Erythroblast (primary cell): ENCODE results near the gene SLC22A16.

ENCODE experiments used
- GATA1 ChIP-seq: IDR thresholded peaks from 2 replicates; pipeline ENCODE4 v1.6.1; 2011; ENCODE audit warnings: low read depth, mild to moderate bottlenecking, control low read depth, low read length, moderate library complexity
- POLR2A ChIP-seq: IDR thresholded peaks from 2 replicates; pipeline ENCODE4 v1.6.1; 2011; ENCODE audit warnings: mild to moderate bottlenecking, low read length

DNA sequence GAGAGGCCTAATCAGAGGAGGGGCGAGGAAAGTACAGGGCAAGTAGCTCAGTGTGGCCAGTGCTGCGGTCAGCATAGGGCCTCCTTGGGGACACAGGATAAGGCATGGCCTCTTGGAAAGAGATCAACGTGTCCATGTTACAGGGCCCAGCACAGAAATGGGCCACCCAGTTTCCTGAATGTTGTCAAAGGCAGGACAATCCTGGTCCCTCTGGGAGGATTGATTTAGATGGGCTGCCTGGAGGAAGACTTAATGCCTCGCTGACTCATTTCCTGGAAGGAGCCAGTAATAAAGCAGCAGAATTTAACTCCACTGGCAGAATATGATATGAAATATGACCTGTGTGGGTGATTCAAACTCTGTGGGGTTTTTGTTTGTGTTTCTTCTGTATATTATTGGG lies 77.6 kb downstream of the SLC22A16 start:
- TF ChIP-seq POLR2A = no peak
- TF ChIP-seq GATA1 = no peak
